H1 (cell line): Measurements from ENCODE around the gene TGM4.

Source experiments
- CBX5 ChIP-seq: fragments of 300-800, 300-1000 bp; sonication (generic); IDR thresholded peaks from 2 replicates; pipeline ENCODE4 v1.7.1; 2016; ENCODE audit warnings: antibody characterized with exemption, low read length, low read depth
- CHD1 ChIP-seq: IDR thresholded peaks from 2 replicates; pipeline ENCODE4 v1.6.1; 2012; ENCODE audit warnings: low read depth, low read length, improper control_type of control experiment
- CTCF ChIP-seq, 3 experiments: IDR thresholded peaks; 1 replicate in 2 of 3; 2 replicates in 1 of 3; pipeline versions ENCODE4 v1.5.1 to v1.6.1; 2011; ENCODE audit warnings: low read length in 3 of 3, mild to moderate bottlenecking in 3 of 3, inconsistent platforms in 2 of 3, low read depth in 1 of 3, moderate library complexity in 1 of 3; ENCODE audit not compliant: insufficient read depth in 1 of 3; ENCODE audit errors: control extremely low read depth in 1 of 3
- EP300 ChIP-seq, 2 experiments: IDR thresholded peaks; 1 replicate in 1 of 2; 2 replicates in 1 of 2; pipeline ENCODE4 v1.6.1; 2011 to 2012; ENCODE audit warnings: low read depth in 2 of 2, low read length in 2 of 2, mild to moderate bottlenecking in 2 of 2, borderline replicate concordance in 1 of 2, inconsistent platforms in 1 of 2, moderate library complexity in 1 of 2
- EZH2 ChIP-seq: fragments of 200-600 bp; sonication (generic); IDR thresholded peaks from 2 replicates; pipeline ENCODE4 v1.7.1; 2012; ENCODE audit warnings: low read depth, mild to moderate bottlenecking, moderate library complexity, low read length, inconsistent platforms; ENCODE audit not compliant: severe bottlenecking
- GTF2F1 ChIP-seq: IDR thresholded peaks from 2 replicates; pipeline ENCODE4 v1.6.1; 2012; ENCODE audit warnings: low read depth, low read length, improper control_type of control experiment, borderline replicate concordance
- KDM1A ChIP-seq: fragments of 200-600, 300-600 bp; sonication (generic); IDR thresholded peaks from 2 replicates; pipeline ENCODE4 v1.7.1; 2016; ENCODE audit warnings: mild to moderate bottlenecking, low read length, borderline replicate concordance
- POLR2AphosphoS5 ChIP-seq: IDR thresholded peaks from 2 replicates; pipeline ENCODE4 v1.6.1; 2011; ENCODE audit warnings: low read depth, low read length
- RAD21 ChIP-seq, 2 experiments: IDR thresholded peaks in 1 of 2; conservative IDR thresholded peaks in 1 of 2; 2 replicates each; pipeline ENCODE4 v1.6.1; 2011; ENCODE audit warnings: low read depth in 2 of 2, low read length in 2 of 2, improper control_type of control experiment in 1 of 2, inconsistent platforms in 1 of 2, mild to moderate bottlenecking in 1 of 2, moderate library complexity in 1 of 2
- RBBP5 ChIP-seq: IDR thresholded peaks from 2 replicates; pipeline ENCODE4 v1.7.1; 2012; ENCODE audit warnings: low read depth, mild to moderate bottlenecking, inconsistent platforms, low read length, moderate library complexity, borderline replicate concordance
- SIN3A ChIP-seq, 2 experiments: IDR thresholded peaks in 1 of 2; conservative IDR thresholded peaks in 1 of 2; 2 replicates each; pipeline ENCODE4 v1.6.1; 2011 to 2012; ENCODE audit warnings: low read length in 2 of 2, improper control_type of control experiment in 1 of 2, low read depth in 1 of 2, mild to moderate bottlenecking in 1 of 2
- TAF7 ChIP-seq: optimal IDR thresholded peaks from 2 replicates; pipeline ENCODE3; 2011; ENCODE audit warnings: low read depth, mild to moderate bottlenecking, inconsistent platforms, low read length, moderate library complexity, borderline replicate concordance
- YY1 ChIP-seq: IDR thresholded peaks from 2 replicates; pipeline ENCODE4 v1.6.1; 2011; ENCODE audit warnings: low read depth, mild to moderate bottlenecking, low read length

GRCh38 chr3:44874308-44874707, at the start of gene TGM4:
- TF ChIP-seq SIN3A (conservative IDR thresholded peaks at IDR 0.05 in 1 of 2, IDR thresholded peaks at IDR 0.05 in 1 of 2; ENCODE audit: low read depth in 1 of 2, low read length in 2 of 2) = no peak
- no peak for TF ChIP-seq CBX5
- TF ChIP-seq EZH2 = no peak
- no peak for TF ChIP-seq CTCF (IDR thresholded peaks at IDR 0.05; ENCODE audit: control extremely low read depth in 1 of 3, insufficient read depth in 1 of 3, low read depth in 1 of 3, low read length in 3 of 3)
- no peak for TF ChIP-seq RBBP5
- no peak for TF ChIP-seq GTF2F1
- no peak for TF ChIP-seq RAD21 (IDR thresholded peaks at IDR 0.05 in 1 of 2, conservative IDR thresholded peaks at IDR 0.05 in 1 of 2; ENCODE audit: low read depth in 2 of 2, low read length in 2 of 2)
- no peak for TF ChIP-seq POLR2AphosphoS5
- no peak for TF ChIP-seq YY1
- TF ChIP-seq KDM1A = no peak
- TF ChIP-seq EP300 (IDR thresholded peaks at IDR 0.05; ENCODE audit: borderline replicate concordance in 1 of 2, low read depth in 2 of 2, low read length in 2 of 2) = no peak
- no peak for TF ChIP-seq CHD1
- TF ChIP-seq TAF7 = no peak
